WTC11 (cell line): ENCODE measurements around the gene SPRY1. TPM values are rescaled to one million over a fixed set of nuclear protein-coding genes. Genes with fewer than 3 reads are reported as not detected.
A peak's percentile ranks its signal among the peaks of the same experiment; 100 is the strongest.

Source experiments
- ATAC-seq: fragments of 200-7000 bp; cut with Tn5 transposase; 2 replicates; pipeline ENCODE4 v1.10.0; 2021; ENCODE audit warnings: mild to moderate bottlenecking, moderate library complexity
- CTCF ChIA-PET: fragments of 300-600 bp; sonication (Branson Sonifier 250); formaldehyde crosslinking; loops from one replicate; lab custom pipeline; 2021; ENCODE audit warnings: antibody characterized with exemption; lab: Charles Lee
- POLR2A ChIA-PET: fragments of 350-600 bp; sonication (Branson Sonifier 250); formaldehyde crosslinking; loops from one replicate; lab custom pipeline; 2021; ENCODE audit warnings: antibody characterized with exemption; lab: Charles Lee
- DNase-seq: peaks from one replicate; pipeline ENCODE4 v3.0.0; 2021; ENCODE audit warnings: low spot score
- H3K27ac Mint-ChIP-seq: 2 replicates; pipeline ENCODE4 v1.8.0; 2021; ENCODE audit warnings: mixed read lengths
- H3K27me3 Mint-ChIP-seq: 2 replicates; pipeline ENCODE4 v1.8.0; 2021; ENCODE audit warnings: low read depth, mild to moderate bottlenecking, moderate library complexity, mixed read lengths
- H3K36me3 Mint-ChIP-seq: 2 replicates; pipeline ENCODE4 v1.8.0; 2021; ENCODE audit warnings: mixed read lengths
- H3K4me1 Mint-ChIP-seq: 2 replicates; pipeline ENCODE4 v1.8.0; 2022; ENCODE audit warnings: mixed read lengths
- H3K4me3 Mint-ChIP-seq: 2 replicates; pipeline ENCODE4 v1.8.0; 2021; ENCODE audit warnings: mild to moderate bottlenecking, moderate library complexity, mixed read lengths
- H3K9me3 Mint-ChIP-seq: 2 replicates; pipeline ENCODE4 v1.8.0; 2021; ENCODE audit warnings: mixed read lengths
- CREB1 ChIP-seq: sonication (generic); formaldehyde crosslinking; IDR thresholded peaks from 2 replicates; pipeline ENCODE4 v1.8.0; 2023; ENCODE audit warnings: mild to moderate bottlenecking, missing genetic modification reagents
- E2F4 ChIP-seq: sonication (generic); formaldehyde crosslinking; IDR thresholded peaks from 2 replicates; pipeline ENCODE4 v1.8.1; 2022; ENCODE audit warnings: low read depth, mild to moderate bottlenecking, moderate library complexity, missing genetic modification reagents, borderline replicate concordance
- ESRRA ChIP-seq: sonication (generic); formaldehyde crosslinking; IDR thresholded peaks from 2 replicates; pipeline ENCODE4 v1.8.1; 2022; ENCODE audit warnings: mild to moderate bottlenecking, missing genetic modification reagents, borderline replicate concordance
- GABPB1 ChIP-seq: sonication (generic); formaldehyde crosslinking; IDR thresholded peaks from 2 replicates; pipeline ENCODE4 v1.8.1; 2023; ENCODE audit warnings: mild to moderate bottlenecking, missing genetic modification reagents
- HMGA2 ChIP-seq: fragments of 250-450 bp; sonication (Bioruptor Pico); IDR thresholded peaks from 2 replicates; pipeline ENCODE4 v1.4.0; 2021; ENCODE audit warnings: mild to moderate bottlenecking, moderate library complexity
- JUN ChIP-seq: sonication (generic); formaldehyde crosslinking; IDR thresholded peaks from 2 replicates; pipeline ENCODE4 v1.8.0; 2023; ENCODE audit warnings: mild to moderate bottlenecking, missing genetic modification reagents
- NR2C2 ChIP-seq: sonication (generic); formaldehyde crosslinking; IDR thresholded peaks from 2 replicates; pipeline ENCODE4 v1.8.0; 2022; ENCODE audit warnings: mild to moderate bottlenecking, missing genetic modification reagents
- PREB ChIP-seq: sonication (generic); formaldehyde crosslinking; IDR thresholded peaks from 2 replicates; pipeline ENCODE4 v1.8.1; 2022; ENCODE audit warnings: mild to moderate bottlenecking, missing genetic modification reagents, moderate library complexity, borderline replicate concordance
- PRRX2 ChIP-seq: fragments of 250-450 bp; sonication (Bioruptor Pico); IDR thresholded peaks from 2 replicates; pipeline ENCODE4 v1.8.0; 2021; ENCODE audit warnings: mild to moderate bottlenecking
- USF1 ChIP-seq: sonication (generic); formaldehyde crosslinking; IDR thresholded peaks from 2 replicates; pipeline ENCODE4 v1.8.0; 2022; ENCODE audit warnings: mild to moderate bottlenecking, missing genetic modification reagents
- ZBTB43 ChIP-seq: sonication (generic); formaldehyde crosslinking; IDR thresholded peaks from 2 replicates; pipeline ENCODE4 v1.8.1; 2023; ENCODE audit warnings: mild to moderate bottlenecking, missing genetic modification reagents
- ZNF219 ChIP-seq: sonication (generic); formaldehyde crosslinking; IDR thresholded peaks from 2 replicates; pipeline ENCODE4 v1.8.0; 2023; ENCODE audit warnings: missing genetic modification reagents, mild to moderate bottlenecking, borderline replicate concordance
- ZNF281 ChIP-seq: sonication (generic); formaldehyde crosslinking; IDR thresholded peaks from 2 replicates; pipeline ENCODE4 v1.8.0; 2023; ENCODE audit warnings: mild to moderate bottlenecking, missing genetic modification reagents
- total RNA-seq: library from RNA; stranded (reverse); gene quantifications from 3 replicates; pipeline ENCODE4 v1.2.3, GENCODE V29; 2021

The SPRY1 gene
- total RNA-seq, 1 experiment from 2014 or later = 107 TPM

- no peak for TF ChIP-seq ZBTB43 (CRISPR knock-in tag)
- no peak for TF ChIP-seq PREB (CRISPR knock-in tag)
- no peak for TF ChIP-seq GABPB1 (CRISPR knock-in tag)
- TF ChIP-seq E2F4 (CRISPR knock-in tag) = no peak
- TF ChIP-seq USF1 (CRISPR knock-in tag) = no peak
- no peak for TF ChIP-seq JUN (CRISPR knock-in tag)
- TF ChIP-seq HMGA2 (CRISPR knock-in tag) = no peak
- no peak for TF ChIP-seq PRRX2 (CRISPR knock-in tag)
- no peak for TF ChIP-seq ZNF219 (CRISPR knock-in tag)
- no peak for TF ChIP-seq NR2C2 (CRISPR knock-in tag)
Measured at GRCh38 chr4:123438031-123438430, 41.4 kb downstream of the SPRY1 start (continued).

GRCh38 chr4:123443401-123444289, 47.0 kb downstream of the SPRY1 start:
- Mint-ChIP-seq H3K27me3 (no peaks in the 10 kb centered on the region), H3K4me1 (peaks cover 36% of the 10 kb centered on the region), H3K36me3 (no peaks in the 10 kb centered on the region; the same call in 1 of the 2 replicates), H3K4me3 (peak overlapping the region; percentile 62), H3K9me3 (peaks cover 7% of the 10 kb centered on the region), H3K27ac (peak overlapping the region; percentile 97)
- POLR2A ChIA-PET = interaction anchor here (1.0 to 1.2 kb wide), 2 partner anchors 47 to 101 kb away, joined by 3 read pairs; no protein-coding TSS in a partner anchor
- TF ChIP-seq ZNF219 (CRISPR knock-in tag) (no peak), HMGA2 (CRISPR knock-in tag) (peak; percentile 11; the same call in 1 of the 2 replicates)
- ATAC-seq (peak; percentile 28), DNase-seq (no peak)
- CTCF ChIA-PET = no interaction called here

- peak overlapping the region; percentile 97 for H3K27ac Mint-ChIP-seq
- peaks cover 7% of the 10 kb centered on the region for H3K9me3 Mint-ChIP-seq
- DNase-seq = peak; percentile 47
- H3K36me3 Mint-ChIP-seq = no peaks in the 10 kb centered on the region; the same call in 1 of the 2 replicates
- no peaks in the 10 kb centered on the region for H3K27me3 Mint-ChIP-seq
- ChIA-PET CTCF (no interaction called here), POLR2A (interaction anchor here (1.0 to 1.2 kb wide), 2 partner anchors 47 to 101 kb away, joined by 3 read pairs; no protein-coding TSS in a partner anchor)
- no peak for TF ChIP-seq CREB1
- TF ChIP-seq ESRRA (CRISPR knock-in tag) = peak; percentile 19; the same call in 1 of the 2 replicates
- TF ChIP-seq ZNF281 = 0 out of 2 replicates have a peak, but pooled peaks have one; percentile 48
- ATAC-seq = peak; percentile 92
- H3K4me3 Mint-ChIP-seq = peak overlapping the region; percentile 62
- H3K4me1 Mint-ChIP-seq = peaks cover 39% of the 10 kb centered on the region
Measured at GRCh38 chr4:123444290-123444731, 47.7 kb downstream of the SPRY1 start.
